ENCODE data around the gene NTRK1.

The NTRK1 gene

GRCh38 chr1:156839426-156840109 is 21.1 kb upstream of the NTRK1 start:
- no peak for DNase-seq

- no peak for DNase-seq
Observed at GRCh38 chr1:156840186-156840897, 20.3 kb upstream of the NTRK1 start.

- DNase-seq = no peak
Observed at GRCh38 chr1:156840898-156841279, 19.8 kb upstream of the NTRK1 start.

GRCh38 chr1:156841295-156841855 is 19.3 kb upstream of the NTRK1 start:
- no peak for DNase-seq

GRCh38 chr1:156842618-156843300 is 17.9 kb upstream of the NTRK1 start:
- DNase-seq = no peak

GRCh38 chr1:156844102-156844501 is 16.6 kb upstream of the NTRK1 start:
- no peak for DNase-seq

GRCh38 chr1:156844638-156845037 is 16.0 kb upstream of the NTRK1 start:
- no peak for DNase-seq

- DNase-seq = no peak
Observed at GRCh38 chr1:156845055-156845952, 15.4 kb upstream of the NTRK1 start.

GRCh38 chr1:156845953-156846545 is 14.6 kb upstream of the NTRK1 start:
- DNase-seq = no peak

GRCh38 chr1:156846643-156847042 is 14.0 kb upstream of the NTRK1 start:
- DNase-seq = no peak

GRCh38 chr1:156847591-156848460 is 12.8 kb upstream of the NTRK1 start:
- no peak for DNase-seq

- DNase-seq = no peak
Observed at GRCh38 chr1:156848461-156849150, 12.1 kb upstream of the NTRK1 start.

- no peak for DNase-seq
Observed at GRCh38 chr1:156849151-156849496, 11.5 kb upstream of the NTRK1 start.

GRCh38 chr1:156851779-156852417 is 8.8 kb upstream of the NTRK1 start:
- DNase-seq = no peak

- DNase-seq = peak; percentile 26
Observed at GRCh38 chr1:156852418-156852874, 8.2 kb upstream of the NTRK1 start.

GRCh38 chr1:156853761-156854160 is 6.9 kb upstream of the NTRK1 start:
- no peak for DNase-seq

- no peak for DNase-seq
Observed at GRCh38 chr1:156854634-156855033, 6.0 kb upstream of the NTRK1 start.

GRCh38 chr1:156856282-156856785 is 4.3 kb upstream of the NTRK1 start:
- DNase-seq = no peak

- DNase-seq = no peak
Observed at GRCh38 chr1:156857532-156857931, 3.1 kb upstream of the NTRK1 start.

GRCh38 chr1:156858555-156858956 is 2.1 kb upstream of the NTRK1 start:
- no peak for DNase-seq

All from NCI-H226 (cell line).